HCT116 (cell line): ENCODE data around the gene TRIM66.

Source experiments
- CEBPB ChIP-seq: IDR thresholded peaks from 2 replicates; pipeline ENCODE4 v1.6.1; 2012; ENCODE audit warnings: low read depth
- ELF1 ChIP-seq: IDR thresholded peaks from 2 replicates; pipeline ENCODE4 v1.6.1; 2012; ENCODE audit warnings: low read depth, borderline replicate concordance
- EZH2 ChIP-seq: fragments of 200-600 bp; sonication (generic); IDR thresholded peaks from 2 replicates; pipeline ENCODE4 v1.6.1; 2017; ENCODE audit warnings: antibody characterized with exemption, mixed run types
- POLR2A ChIP-seq: IDR thresholded peaks from 2 replicates; pipeline ENCODE4 v1.7.0; 2011; ENCODE audit warnings: borderline replicate concordance; ENCODE audit not compliant: insufficient read depth, insufficient read length; ENCODE audit errors: extremely low read depth
- POLR2AphosphoS5 ChIP-seq: IDR thresholded peaks from 2 replicates; pipeline ENCODE4 v1.6.1; 2011; ENCODE audit warnings: mild to moderate bottlenecking, low read depth, low read length, moderate library complexity
- RAD21 ChIP-seq: IDR thresholded peaks from 2 replicates; pipeline ENCODE4 v1.6.1; 2012; ENCODE audit warnings: low read depth, mild to moderate bottlenecking
- REST ChIP-seq: IDR thresholded peaks from 2 replicates; pipeline ENCODE4 v1.6.1; 2012; ENCODE audit warnings: low read depth
- SIN3A ChIP-seq: IDR thresholded peaks from 2 replicates; pipeline ENCODE4 v1.6.1; 2012; ENCODE audit warnings: low read depth
- SP1 ChIP-seq: IDR thresholded peaks from 2 replicates; pipeline ENCODE4 v1.6.1; 2012; ENCODE audit warnings: low read depth
- SRF ChIP-seq: IDR thresholded peaks from 2 replicates; pipeline ENCODE4 v1.6.1; 2012; ENCODE audit warnings: low read depth
- ZNF274 ChIP-seq: fragments of 200-500 bp; sonication (Bioruptor generic); IDR thresholded peaks from 2 replicates; pipeline ENCODE4 v1.6.1; 2014; ENCODE audit warnings: mild to moderate bottlenecking, low read depth, low read length, inconsistent platforms
- TF ChIP-seq, protein P1 (sequence below), 3 experiments: fragments of 200-600 bp in 1 of 3; sonication (generic) in 1 of 3; IDR thresholded peaks in 2 of 3; conservative IDR thresholded peaks in 1 of 3; 2 replicates each; pipeline ENCODE4 v1.5.1; 2012 to 2017; ENCODE audit warnings: low read depth in 2 of 3, low read length in 2 of 3, antibody characterized with exemption in 1 of 3, borderline replicate concordance in 1 of 3, control low read depth in 1 of 3, mild to moderate bottlenecking in 1 of 3, mixed read lengths in 1 of 3, mixed run types in 1 of 3, moderate library complexity in 1 of 3; ENCODE audit not compliant: insufficient read depth in 1 of 3

DNA sequence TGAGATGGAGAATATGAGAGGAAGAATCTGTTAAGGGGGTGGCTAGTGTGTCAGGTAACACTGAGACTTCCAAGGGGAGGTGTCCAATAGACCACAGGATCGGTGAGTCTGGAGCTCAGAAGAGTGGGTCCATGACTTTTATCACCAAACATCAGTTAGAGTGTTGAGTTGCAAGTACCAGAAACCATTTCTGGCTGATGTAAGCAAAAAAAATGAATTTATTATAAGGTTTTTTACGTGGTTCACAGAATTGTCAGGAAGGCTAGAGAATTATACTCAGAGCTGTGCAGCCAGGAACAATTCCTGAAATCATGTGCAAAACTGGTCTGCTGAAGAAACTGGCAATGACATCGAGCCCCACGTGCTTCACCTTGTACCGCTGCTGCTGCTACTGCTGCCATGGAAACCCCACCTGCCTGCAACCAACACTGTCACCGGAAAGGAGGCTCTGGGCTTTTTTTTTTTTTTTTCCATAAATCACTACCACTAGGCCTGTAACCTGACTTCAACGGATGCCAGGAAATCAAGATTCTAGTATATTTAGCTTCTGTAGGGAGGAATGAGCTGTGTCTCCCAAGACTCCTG lies 71.8 kb downstream of the TRIM66 start:
- TF ChIP-seq, protein P1, sequence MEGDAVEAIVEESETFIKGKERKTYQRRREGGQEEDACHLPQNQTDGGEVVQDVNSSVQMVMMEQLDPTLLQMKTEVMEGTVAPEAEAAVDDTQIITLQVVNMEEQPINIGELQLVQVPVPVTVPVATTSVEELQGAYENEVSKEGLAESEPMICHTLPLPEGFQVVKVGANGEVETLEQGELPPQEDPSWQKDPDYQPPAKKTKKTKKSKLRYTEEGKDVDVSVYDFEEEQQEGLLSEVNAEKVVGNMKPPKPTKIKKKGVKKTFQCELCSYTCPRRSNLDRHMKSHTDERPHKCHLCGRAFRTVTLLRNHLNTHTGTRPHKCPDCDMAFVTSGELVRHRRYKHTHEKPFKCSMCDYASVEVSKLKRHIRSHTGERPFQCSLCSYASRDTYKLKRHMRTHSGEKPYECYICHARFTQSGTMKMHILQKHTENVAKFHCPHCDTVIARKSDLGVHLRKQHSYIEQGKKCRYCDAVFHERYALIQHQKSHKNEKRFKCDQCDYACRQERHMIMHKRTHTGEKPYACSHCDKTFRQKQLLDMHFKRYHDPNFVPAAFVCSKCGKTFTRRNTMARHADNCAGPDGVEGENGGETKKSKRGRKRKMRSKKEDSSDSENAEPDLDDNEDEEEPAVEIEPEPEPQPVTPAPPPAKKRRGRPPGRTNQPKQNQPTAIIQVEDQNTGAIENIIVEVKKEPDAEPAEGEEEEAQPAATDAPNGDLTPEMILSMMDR (IDR thresholded peaks at IDR 0.05 in 2 of 3, conservative IDR thresholded peaks at IDR 0.05 in 1 of 3; ENCODE audit: borderline replicate concordance in 1 of 3, insufficient read depth in 1 of 3, low read depth in 2 of 3, low read length in 2 of 3): no peak
- TF ChIP-seq POLR2A (no peak), CEBPB (no peak), ZNF274 (no peak), SP1 (no peak), POLR2AphosphoS5 (no peak), EZH2 (no peak), SIN3A (no peak), REST (no peak), RAD21 (no peak), SRF (no peak), ELF1 (no peak)
